SU-DHL-6 (cell line): ENCODE results near the gene NOVA1.

Source experiments
- EZH2phosphoT487 ChIP-seq: fragments of 200-600 bp; sonication (generic), shearing (Covaris generic); conservative IDR thresholded peaks from 2 replicates; pipeline ENCODE4 v1.6.1; 2018; ENCODE audit warnings: mild to moderate bottlenecking, antibody characterized with exemption, low read length, moderate library complexity, mixed read lengths
- TF ChIP-seq, protein P1 (sequence below): fragments of 200-600 bp; sonication (generic); IDR thresholded peaks from one replicate; pipeline ENCODE4 v1.5.1; 2017; ENCODE audit warnings: antibody characterized with exemption, mild to moderate bottlenecking, low read length, moderate library complexity; ENCODE audit not compliant: insufficient read depth, poor library complexity, severe bottlenecking

DNA sequence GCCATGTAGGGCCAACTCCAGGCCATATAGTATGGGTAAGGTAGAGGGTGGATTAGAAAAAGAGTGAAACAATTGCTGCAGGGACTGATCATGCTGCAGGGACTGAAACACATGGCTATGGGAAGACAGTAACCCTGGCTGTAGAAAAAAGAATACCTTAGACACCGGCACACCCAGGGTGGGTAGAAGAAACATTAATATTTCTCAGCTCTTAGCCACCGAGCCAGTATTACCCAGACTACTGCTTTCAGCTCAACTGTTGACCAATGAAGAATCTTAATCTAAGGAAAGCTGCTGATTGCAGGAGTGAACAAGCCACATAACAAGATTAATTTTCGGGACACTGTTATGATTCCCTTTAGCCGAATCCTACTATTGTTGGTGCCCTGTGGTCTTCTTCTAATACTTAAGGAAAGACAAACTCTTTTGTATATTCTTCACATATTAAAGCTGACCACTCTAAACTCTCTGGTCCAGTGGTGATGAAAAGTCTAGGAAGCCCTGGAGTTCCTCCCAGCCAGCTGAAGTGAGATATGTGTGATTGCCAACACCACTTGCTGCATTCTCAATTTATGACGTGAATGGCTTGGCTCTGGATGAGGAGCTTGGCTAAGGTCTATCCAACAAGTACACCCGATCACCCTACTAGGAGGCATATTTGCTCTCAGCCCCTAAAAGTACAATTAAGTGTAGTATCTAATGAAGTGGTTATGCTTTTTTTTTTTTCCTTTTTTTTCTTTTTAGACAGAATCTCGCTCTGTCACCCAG lies 69.2 kb downstream of the NOVA1 start:
- TF ChIP-seq, protein P1, sequence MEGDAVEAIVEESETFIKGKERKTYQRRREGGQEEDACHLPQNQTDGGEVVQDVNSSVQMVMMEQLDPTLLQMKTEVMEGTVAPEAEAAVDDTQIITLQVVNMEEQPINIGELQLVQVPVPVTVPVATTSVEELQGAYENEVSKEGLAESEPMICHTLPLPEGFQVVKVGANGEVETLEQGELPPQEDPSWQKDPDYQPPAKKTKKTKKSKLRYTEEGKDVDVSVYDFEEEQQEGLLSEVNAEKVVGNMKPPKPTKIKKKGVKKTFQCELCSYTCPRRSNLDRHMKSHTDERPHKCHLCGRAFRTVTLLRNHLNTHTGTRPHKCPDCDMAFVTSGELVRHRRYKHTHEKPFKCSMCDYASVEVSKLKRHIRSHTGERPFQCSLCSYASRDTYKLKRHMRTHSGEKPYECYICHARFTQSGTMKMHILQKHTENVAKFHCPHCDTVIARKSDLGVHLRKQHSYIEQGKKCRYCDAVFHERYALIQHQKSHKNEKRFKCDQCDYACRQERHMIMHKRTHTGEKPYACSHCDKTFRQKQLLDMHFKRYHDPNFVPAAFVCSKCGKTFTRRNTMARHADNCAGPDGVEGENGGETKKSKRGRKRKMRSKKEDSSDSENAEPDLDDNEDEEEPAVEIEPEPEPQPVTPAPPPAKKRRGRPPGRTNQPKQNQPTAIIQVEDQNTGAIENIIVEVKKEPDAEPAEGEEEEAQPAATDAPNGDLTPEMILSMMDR = no peak
- no peak for TF ChIP-seq EZH2phosphoT487
